Activated naive CD4-positive, alpha-beta T cell treated with anti-CD3 and anti-CD28 coated beads, Interleukin-2, amount 10 ng/mL, durations not matched to agents 7 days and 5 days (primary cell): ENCODE data around the gene FAM174B.
"Not testable (repeated sequence)": the region's sequence is repeated elsewhere in the genome, so short reads cannot be mapped to it uniquely, and the experiment has no call there.

ENCODE experiments used
- CTCF ChIA-PET: fragments of 350-600 bp; sonication (Branson Sonifier 250); formaldehyde crosslinking; loops from one replicate; lab custom pipeline; 2021; ENCODE audit warnings: antibody characterized with exemption; lab: Charles Lee
- DNase-seq: peaks from one replicate; pipeline ENCODE4 v3.0.0-alpha.2; 2020
- H3K27ac Mint-ChIP-seq: one replicate; pipeline ENCODE4 v1.8.0; 2021; ENCODE audit warnings: mild to moderate bottlenecking, moderate library complexity, mixed read lengths
- H3K27me3 Mint-ChIP-seq: one replicate; pipeline ENCODE4 v1.8.0; 2021; ENCODE audit warnings: mild to moderate bottlenecking, mixed read lengths
- H3K36me3 Mint-ChIP-seq: one replicate; pipeline ENCODE4 v1.8.0; 2021; ENCODE audit warnings: mixed read lengths
- H3K4me1 Mint-ChIP-seq: one replicate; pipeline ENCODE4 v1.8.0; 2021; ENCODE audit warnings: mixed read lengths
- H3K4me3 Mint-ChIP-seq: one replicate; pipeline ENCODE4 v1.8.0; 2021; ENCODE audit warnings: mild to moderate bottlenecking, moderate library complexity, mixed read lengths
- H3K9me3 Mint-ChIP-seq: one replicate; pipeline ENCODE4 v1.8.0; 2021; ENCODE audit warnings: mixed read lengths

The FAM174B gene

DNA sequence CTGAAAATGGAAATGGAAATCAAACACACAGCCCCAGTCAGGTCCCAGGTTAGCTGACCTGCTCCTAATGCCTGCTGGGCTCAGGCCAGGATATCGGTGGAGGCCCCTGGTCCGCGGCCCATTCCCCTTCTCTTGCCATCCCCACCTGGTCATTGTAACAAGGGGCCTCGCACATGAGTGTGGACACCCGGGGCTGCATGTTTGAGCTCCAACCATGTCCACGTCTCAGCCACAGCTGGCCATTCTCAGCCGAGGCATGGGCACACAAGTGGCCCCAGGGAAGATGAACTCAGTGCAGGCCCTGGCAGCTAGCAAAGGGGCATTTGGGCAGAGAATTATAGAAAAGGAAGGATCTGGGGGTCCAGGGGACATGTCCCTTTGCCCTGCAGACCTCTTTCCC, 41.7 kb downstream of the FAM174B start:
- peaks cover 3% of the 10 kb centered on the region for H3K4me1 Mint-ChIP-seq
- H3K27me3 Mint-ChIP-seq, result no peaks in the 10 kb centered on the region
- CTCF ChIA-PET, result no interaction called here
- H3K36me3 Mint-ChIP-seq, result no peaks in the 10 kb centered on the region
- no peak overlapping the region for H3K27ac Mint-ChIP-seq
- no peak overlapping the region for H3K4me3 Mint-ChIP-seq
- no peak for DNase-seq
- H3K9me3 Mint-ChIP-seq, result no peaks in the 10 kb centered on the region

DNA sequence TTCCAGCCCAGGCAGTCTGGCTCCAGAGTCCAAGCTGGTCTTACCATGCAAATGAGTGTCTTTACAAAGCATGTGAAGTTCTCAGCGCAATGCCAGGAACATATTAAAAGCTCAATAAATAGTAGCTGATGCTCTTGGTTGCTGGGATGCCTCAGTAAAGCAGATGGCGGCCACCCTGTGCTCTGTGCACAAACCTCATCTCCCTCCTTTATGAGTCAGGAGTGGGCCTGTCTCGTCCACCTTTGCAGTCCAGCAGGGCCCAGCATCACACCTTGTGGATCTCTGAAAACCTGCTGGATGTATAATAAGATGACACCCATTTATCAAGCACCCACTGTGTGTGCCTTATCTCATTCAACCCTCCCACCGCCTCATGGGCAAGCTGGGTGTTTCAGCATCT, 42.7 kb downstream of the FAM174B start:
- no peak for DNase-seq
- CTCF ChIA-PET, result interaction anchor here (1.0 kb wide), 1 partner anchor 102 kb away, joined by 5 read pairs; no protein-coding TSS in a partner anchor
- no peak overlapping the region for H3K27ac Mint-ChIP-seq
- H3K36me3 Mint-ChIP-seq, result no peaks in the 10 kb centered on the region
- H3K4me3 Mint-ChIP-seq, result no peak overlapping the region
- H3K27me3 Mint-ChIP-seq, result no peaks in the 10 kb centered on the region
- peaks cover 3% of the 10 kb centered on the region for H3K4me1 Mint-ChIP-seq
- no peaks in the 10 kb centered on the region for H3K9me3 Mint-ChIP-seq

DNA sequence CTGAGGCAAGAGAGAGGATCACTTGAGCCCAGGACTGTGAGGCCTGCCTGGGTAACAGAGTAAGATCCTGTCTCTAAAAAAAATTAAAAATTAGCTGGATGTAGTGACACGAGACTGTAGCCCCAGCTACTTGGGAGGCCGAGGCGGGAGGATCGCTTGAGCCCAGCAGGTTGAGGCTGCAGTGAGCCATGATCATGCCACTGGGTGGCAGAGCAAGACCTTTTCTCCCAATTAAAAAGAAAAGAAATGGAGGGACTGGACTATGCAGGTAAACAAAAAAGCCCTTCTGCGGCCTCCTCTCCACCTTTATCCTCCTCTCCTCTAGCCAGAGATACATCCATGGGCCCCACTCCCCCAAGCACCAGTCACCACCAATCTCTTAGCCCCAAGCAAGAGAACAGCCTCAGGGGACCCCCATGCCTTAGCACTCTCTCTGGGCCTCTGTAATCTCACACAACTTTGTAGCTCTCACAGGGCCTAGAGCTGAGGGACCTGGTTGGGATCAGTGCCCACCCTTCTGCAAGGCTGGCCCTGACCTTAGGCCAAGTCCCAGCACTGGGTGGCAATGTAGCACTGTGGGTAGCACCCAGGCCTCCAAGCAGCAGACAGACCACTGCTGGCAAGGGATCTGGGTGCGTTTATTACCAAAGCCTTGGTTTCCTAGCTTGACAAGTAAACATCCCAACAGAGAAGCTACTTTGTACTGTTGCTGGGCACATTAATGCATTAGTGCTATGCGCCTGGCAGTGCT, 43.4 kb downstream of the FAM174B start:
- H3K36me3 Mint-ChIP-seq, result no peaks in the 10 kb centered on the region
- CTCF ChIA-PET, result interaction anchor here (1.0 kb wide), 1 partner anchor 103 kb away, joined by 5 read pairs; no protein-coding TSS in a partner anchor
- H3K27ac Mint-ChIP-seq, result no peak overlapping the region
- H3K4me3 Mint-ChIP-seq, result no peak overlapping the region
- peaks cover 3% of the 10 kb centered on the region for H3K4me1 Mint-ChIP-seq
- no peak for DNase-seq
- peaks cover 3% of the 10 kb centered on the region for H3K27me3 Mint-ChIP-seq
- H3K9me3 Mint-ChIP-seq, result no peaks in the 10 kb centered on the region

DNA sequence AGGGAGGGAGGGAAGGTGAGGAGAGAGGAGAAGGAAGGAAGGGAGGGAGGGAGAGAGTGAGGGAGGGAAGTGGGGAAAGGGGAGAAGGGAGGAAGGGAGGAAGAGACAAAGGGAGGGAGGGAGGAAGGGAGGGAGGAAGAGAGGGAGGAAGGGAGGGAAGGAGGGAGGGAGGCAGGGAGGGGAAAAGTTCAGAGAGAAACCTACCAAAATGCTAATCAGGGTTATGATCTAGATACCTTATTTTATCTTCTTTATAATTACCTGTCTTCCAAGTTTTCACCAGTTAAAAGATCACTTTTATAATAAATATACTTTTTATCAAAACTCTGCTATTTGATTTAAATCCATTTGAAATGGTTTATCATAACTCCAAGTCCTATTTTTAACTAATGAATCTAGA, 44.4 kb downstream of the FAM174B start:
- CTCF ChIA-PET, result no interaction called here
- H3K36me3 Mint-ChIP-seq, result no peaks in the 10 kb centered on the region
- H3K27ac Mint-ChIP-seq, result no peak overlapping the region
- peaks cover 8% of the 10 kb centered on the region for H3K27me3 Mint-ChIP-seq
- DNase-seq, result no peak
- H3K4me1 Mint-ChIP-seq, result peaks cover 3% of the 10 kb centered on the region
- H3K4me3 Mint-ChIP-seq, result no peak overlapping the region
- H3K9me3 Mint-ChIP-seq, result no peaks in the 10 kb centered on the region

DNA sequence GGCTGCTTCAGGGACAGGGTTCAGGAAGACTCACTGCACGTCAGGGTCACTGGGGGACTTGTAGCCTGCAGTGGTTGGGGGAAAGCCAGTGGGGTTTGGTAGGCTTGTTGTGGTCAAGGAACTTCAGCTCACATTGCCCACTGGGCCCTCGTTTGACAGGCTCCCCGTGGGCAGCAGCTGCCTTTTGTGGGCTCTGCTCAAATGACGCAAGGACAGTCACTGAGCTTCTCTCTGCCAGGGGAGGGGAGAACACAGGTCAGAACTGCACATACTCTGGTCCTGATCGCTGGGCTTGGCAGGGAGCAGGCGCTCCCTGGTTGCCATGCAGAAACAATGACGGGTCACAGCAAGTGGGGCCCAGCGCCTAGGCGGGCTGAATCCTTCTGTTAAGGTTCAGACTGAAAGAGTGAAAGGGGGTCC, 45.5 kb downstream of the FAM174B start:
- CTCF ChIA-PET, result no interaction called here
- Mint-ChIP-seq H3K4me3 (no peak overlapping the region), H3K36me3 (no peaks in the 10 kb centered on the region), H3K27ac (no peak overlapping the region), H3K9me3 (no peaks in the 10 kb centered on the region), H3K4me1 (peaks cover 3% of the 10 kb centered on the region), H3K27me3 (peaks cover 14% of the 10 kb centered on the region)
- no peak for DNase-seq

DNA sequence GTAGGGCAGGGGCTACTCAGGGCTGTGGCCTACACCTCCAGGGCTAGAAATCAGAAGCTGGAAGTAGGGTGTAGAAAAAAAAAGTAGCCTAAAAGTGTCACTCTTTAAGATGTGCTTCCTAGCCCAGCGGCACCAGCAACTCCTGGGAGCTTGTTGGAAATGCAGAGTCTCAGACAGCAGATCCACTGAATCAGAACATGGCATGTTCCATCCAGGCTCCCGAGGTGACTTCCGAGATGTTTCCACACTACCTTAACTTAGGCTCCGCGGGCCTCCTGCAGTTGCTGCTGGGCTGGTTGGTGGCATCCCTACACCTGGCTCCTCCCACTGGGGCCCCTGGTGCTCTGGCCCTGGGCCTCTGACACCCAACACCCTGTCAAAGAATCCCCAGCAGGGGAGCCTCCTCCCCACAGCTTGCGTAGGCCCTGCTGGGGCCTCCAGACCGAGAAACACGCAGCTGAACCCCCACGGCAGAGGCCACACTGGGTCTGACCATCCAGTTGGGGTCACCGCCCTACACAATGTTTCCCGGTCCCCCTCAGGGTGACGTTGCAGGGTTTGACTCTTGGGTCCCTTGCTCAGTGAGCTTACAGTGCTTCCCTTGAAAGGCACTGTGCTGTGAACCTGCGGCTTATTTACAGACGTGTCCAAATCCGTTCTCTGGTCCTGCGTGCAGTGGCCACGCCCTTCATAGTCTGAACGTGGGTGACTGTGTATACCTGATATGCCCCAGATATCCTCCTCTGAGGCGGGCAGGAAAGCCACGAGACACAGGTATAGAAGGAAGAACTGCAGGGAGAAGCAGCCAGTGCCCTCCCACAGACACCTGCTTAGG, 46.5 kb downstream of the FAM174B start:
- Mint-ChIP-seq H3K4me1 (no peaks in the 10 kb centered on the region), H3K4me3 (no peak overlapping the region), H3K27me3 (peaks cover 19% of the 10 kb centered on the region), H3K36me3 (no peaks in the 10 kb centered on the region), H3K27ac (no peak overlapping the region), H3K9me3 (no peaks in the 10 kb centered on the region)
- no peak for DNase-seq
- CTCF ChIA-PET, result no interaction called here

DNA sequence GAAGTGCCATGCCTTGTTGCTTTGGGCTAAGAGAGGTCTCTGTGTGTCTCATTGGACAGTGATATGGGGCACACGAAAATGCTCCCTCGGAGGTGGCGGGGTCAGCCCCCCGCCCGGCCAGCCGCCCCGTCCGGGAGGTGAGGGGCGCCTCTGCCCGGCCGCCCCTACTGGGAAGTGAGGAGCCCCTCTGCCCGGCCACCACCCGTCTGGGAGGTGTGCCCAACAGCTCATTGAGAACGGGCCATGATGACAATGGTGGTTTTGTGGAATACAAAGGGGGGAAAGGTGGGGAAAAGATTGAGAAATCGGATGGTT, 48.8 kb downstream of the FAM174B start:
- H3K36me3 Mint-ChIP-seq, DNase-seq, H3K9me3 Mint-ChIP-seq, CTCF ChIA-PET, H3K4me3 Mint-ChIP-seq, H3K4me1 Mint-ChIP-seq, H3K27ac Mint-ChIP-seq: not testable (repeated sequence)
- peaks cover 25% of the 10 kb centered on the region for H3K27me3 Mint-ChIP-seq

DNA sequence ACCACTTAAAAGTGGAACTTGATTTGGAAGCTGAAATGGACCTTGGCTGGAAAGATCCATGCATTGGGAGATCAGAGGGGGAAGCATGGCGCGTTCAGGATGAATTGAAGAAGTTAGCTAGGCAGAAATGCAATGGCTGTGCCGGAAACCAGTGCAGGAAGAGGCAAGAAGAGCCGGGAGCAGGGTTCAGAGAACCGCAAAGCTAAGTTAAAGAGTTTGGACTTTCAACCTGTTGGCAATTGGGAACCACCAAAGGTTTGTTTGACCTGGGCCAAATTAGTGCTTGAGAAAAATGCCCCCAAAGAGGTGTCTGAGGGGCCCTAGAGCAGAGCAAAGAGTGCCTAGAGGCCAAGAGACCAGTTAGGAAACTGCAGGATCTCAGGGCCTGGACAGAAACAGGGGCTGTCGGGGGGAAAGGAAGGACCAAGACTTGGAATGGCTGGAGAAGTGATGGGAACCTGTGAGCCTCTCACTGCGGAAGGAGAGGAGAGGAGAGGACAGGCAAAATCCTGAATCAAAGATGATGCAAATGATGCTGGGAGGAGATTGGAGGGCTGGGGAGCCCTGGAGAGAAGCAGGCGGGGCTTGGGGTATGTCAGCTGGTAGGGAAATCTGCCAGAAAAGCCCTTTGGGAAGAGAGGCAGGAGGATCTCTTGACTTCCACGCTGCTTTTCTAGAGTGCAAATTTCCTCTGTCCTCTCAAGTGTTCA, 49.3 kb downstream of the FAM174B start:
- no peaks in the 10 kb centered on the region for H3K4me1 Mint-ChIP-seq
- H3K36me3 Mint-ChIP-seq, result no peaks in the 10 kb centered on the region
- peaks cover 25% of the 10 kb centered on the region for H3K27me3 Mint-ChIP-seq
- CTCF ChIA-PET, result no interaction called here
- H3K4me3 Mint-ChIP-seq, result no peak overlapping the region
- no peak overlapping the region for H3K27ac Mint-ChIP-seq
- DNase-seq, result no peak
- no peaks in the 10 kb centered on the region for H3K9me3 Mint-ChIP-seq

DNA sequence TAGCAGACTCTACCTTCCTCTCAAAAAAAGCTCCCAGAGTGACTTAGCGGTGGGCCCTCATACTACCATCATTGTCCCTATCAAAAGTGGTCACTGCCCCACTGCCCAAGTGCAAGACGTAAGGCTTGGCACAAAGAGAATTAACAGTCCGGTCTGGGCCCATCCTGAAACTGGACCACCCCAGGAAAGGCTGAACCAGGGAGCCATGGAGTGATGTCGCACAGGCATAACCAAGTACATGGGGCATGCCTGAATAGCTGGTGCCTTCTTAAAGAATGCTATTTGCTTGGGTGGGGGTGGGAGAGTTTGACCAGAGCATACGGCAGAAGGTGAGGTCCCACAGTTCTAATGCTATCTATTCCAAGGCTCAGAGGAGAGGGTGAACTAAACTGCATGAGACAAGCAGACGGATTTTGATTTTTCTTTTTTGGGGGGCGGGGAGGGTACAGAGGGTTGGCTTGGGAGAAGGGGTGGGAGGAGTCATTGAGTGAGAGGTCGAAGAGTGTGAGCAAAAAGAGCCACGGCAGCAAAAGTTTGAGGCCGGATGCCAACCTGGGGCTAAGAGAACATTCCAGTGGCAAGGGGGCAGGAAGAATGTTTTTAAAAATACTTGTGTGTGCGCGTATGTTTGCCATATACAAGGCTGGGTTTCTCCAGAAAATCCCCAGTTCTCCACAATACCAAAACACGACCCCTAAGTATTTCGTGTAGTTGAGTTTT, 50.2 kb downstream of the FAM174B start:
- Mint-ChIP-seq H3K27ac (no peak overlapping the region), H3K27me3 (peaks cover 25% of the 10 kb centered on the region), H3K4me1 (no peaks in the 10 kb centered on the region), H3K36me3 (no peaks in the 10 kb centered on the region), H3K9me3 (no peaks in the 10 kb centered on the region), H3K4me3 (no peak overlapping the region)
- DNase-seq, result no peak
- CTCF ChIA-PET, result interaction anchor here (0.6 kb wide), 1 partner anchor 982 kb away, joined by 3 read pairs; no protein-coding TSS in a partner anchor

DNA sequence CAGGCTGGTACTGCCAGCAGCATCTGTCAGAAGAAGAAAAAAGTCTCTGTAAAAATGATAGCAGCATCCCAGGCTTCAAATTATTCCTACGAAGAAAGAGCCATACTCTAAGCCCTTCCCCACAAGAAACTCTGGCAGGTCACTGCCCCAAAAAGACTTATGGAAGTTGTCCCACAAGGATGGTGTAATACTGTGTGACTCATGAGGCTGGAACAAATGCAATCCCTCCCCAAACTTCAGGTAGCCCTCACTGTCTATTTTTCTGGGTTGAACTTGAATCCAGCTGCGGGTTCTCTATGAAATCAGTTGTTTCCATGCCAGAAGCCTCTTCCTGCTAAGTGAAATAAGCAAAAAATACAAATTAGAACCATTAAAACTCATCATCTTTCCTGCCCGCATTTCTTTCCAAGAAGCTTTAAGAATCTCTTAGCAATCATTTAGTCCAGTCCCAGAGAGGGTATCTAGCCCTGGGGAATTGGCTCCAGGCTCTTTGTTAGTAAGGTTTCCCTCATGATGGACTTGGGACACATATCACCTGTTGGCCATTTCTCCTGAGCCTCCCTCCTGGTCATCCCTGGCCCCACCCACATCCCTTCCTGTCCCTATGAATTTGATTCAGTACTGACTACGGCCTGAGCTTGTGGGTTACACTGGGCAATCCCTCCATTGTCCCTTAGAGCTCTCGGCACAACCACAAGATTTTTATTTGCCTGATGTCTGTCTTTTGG, 51.7 kb downstream of the FAM174B start:
- peaks cover 25% of the 10 kb centered on the region for H3K27me3 Mint-ChIP-seq
- H3K36me3 Mint-ChIP-seq, result no peaks in the 10 kb centered on the region
- no peaks in the 10 kb centered on the region for H3K4me1 Mint-ChIP-seq
- no peak for DNase-seq
- no peak overlapping the region for H3K27ac Mint-ChIP-seq
- no peak overlapping the region for H3K4me3 Mint-ChIP-seq
- no peaks in the 10 kb centered on the region for H3K9me3 Mint-ChIP-seq
- CTCF ChIA-PET, result interaction anchor here (1.0 kb wide), 1 partner anchor 12 kb away, joined by 4 read pairs; no protein-coding TSS in a partner anchor

DNA sequence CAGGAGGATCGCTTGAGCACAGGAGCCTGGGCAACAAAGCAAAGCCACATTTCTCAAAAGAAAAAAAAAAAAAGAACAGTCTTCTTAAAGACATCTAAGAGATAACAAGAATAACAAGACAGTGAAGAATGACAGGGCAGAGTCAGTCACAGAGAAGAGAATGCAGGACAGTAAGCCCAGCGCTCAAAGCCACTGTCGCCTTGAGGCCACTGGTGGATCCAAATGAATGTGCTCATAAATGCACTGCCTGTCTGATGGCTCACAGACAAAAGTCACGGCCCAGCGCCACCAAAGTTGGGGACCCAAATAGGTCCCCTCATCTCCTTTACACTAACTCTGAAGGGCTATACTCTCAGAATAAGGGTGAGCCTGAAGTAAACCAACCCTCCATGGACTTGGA, 52.3 kb downstream of the FAM174B start:
- Mint-ChIP-seq H3K4me3 (no peak overlapping the region), H3K27me3 (peaks cover 25% of the 10 kb centered on the region), H3K4me1 (no peaks in the 10 kb centered on the region), H3K9me3 (no peaks in the 10 kb centered on the region), H3K36me3 (no peaks in the 10 kb centered on the region), H3K27ac (no peak overlapping the region)
- CTCF ChIA-PET, result interaction anchor here (1.0 kb wide), 1 partner anchor 12 kb away, joined by 4 read pairs; no protein-coding TSS in a partner anchor
- no peak for DNase-seq

DNA sequence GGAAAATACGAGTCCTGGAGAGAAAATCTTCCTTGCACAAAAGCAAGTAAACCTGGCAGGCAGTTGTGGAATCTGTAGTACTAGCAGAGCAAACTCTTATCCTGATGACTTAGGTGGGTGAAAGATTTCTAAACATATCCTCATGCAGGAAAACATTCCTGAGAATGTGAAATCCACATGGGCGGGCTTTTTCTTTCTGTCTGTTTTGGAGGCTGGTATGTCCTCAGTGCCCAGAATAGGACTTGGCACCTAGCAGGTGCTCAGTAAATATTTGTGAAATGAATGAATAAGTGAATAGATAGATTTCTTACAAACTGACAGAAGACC, 53.3 kb downstream of the FAM174B start:
- CTCF ChIA-PET, result no interaction called here
- Mint-ChIP-seq H3K9me3 (no peaks in the 10 kb centered on the region), H3K36me3 (no peaks in the 10 kb centered on the region), H3K27me3 (peaks cover 21% of the 10 kb centered on the region), H3K4me3 (no peak overlapping the region), H3K4me1 (no peaks in the 10 kb centered on the region), H3K27ac (no peak overlapping the region)
- DNase-seq, result no peak

DNA sequence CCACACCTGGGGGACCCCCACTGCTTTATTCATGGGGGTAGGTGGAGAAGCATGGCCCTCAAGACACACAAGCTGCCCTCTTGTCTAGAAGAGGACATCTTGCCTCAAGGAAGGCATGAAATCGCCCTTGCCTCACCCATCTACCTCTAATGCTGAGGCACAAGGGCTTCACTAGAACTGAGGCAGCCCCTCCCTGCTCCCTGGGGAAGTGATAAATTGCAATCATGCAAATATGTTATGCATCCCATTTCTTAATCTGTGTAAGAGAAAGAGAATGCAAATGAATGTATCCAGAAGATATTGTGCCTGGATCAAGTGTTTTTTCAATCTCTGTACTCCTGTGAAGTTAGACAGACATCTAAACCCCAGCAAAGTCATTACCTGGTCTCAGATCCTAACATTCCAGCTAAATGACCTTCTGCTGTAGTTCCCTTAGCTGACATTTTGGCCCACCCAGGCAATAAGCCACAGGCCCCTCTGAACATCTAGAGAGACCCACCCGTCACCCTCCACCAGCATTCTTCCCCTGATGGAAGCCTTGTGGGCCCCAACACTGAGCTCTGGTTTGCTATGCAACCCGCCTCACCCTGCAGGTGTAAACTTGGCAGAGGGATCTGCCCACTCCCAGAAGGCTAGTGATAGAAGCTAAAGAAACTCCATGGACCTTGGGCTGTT, 53.8 kb downstream of the FAM174B start:
- CTCF ChIA-PET, result no interaction called here
- Mint-ChIP-seq H3K27ac (no peak overlapping the region), H3K27me3 (peaks cover 21% of the 10 kb centered on the region), H3K4me3 (no peak overlapping the region), H3K9me3 (no peaks in the 10 kb centered on the region), H3K4me1 (no peaks in the 10 kb centered on the region), H3K36me3 (no peaks in the 10 kb centered on the region)
- no peak for DNase-seq
